Thyroid gland (tissue), 4 donors: Measurements from ENCODE around the gene TANGO2.

Experiments used
- CTCF ChIP-seq, 6 experiments: fragments of 200-600 bp in 3 of 6; fragments of 450-650 bp in 3 of 6; sonication (generic) in 3 of 6; IDR thresholded peaks; one replicate each; pipeline ENCODE4 v1.5.1; 2016 to 2019; ENCODE audit warnings: antibody characterized with exemption in 6 of 6, mild to moderate bottlenecking in 2 of 6, inconsistent platforms in 1 of 6, moderate library complexity in 1 of 6
- POLR2A ChIP-seq, 2 donors: fragments of 450-650 bp; IDR thresholded peaks; one replicate each; pipeline ENCODE4 v1.6.1; 2017; ENCODE audit warnings: antibody characterized with exemption in 2 of 2, mild to moderate bottlenecking in 2 of 2, moderate library complexity in 1 of 2

- TF ChIP-seq CTCF (IDR thresholded peaks at IDR 0.05) (no peak), POLR2A (IDR thresholded peaks at IDR 0.05) (no peak)
Measured at GRCh38 chr22:19986011-19986409, 34.9 kb upstream of the TANGO2 start.
